GM12872 (cell line): ENCODE measurements around the gene CBL.

ENCODE experiments used
- TF ChIP-seq, protein P1 (sequence below): IDR thresholded peaks from 3 replicates; pipeline ENCODE4 v1.5.1; 2011; ENCODE audit warnings: low read depth, mild to moderate bottlenecking, low read length, moderate library complexity; ENCODE audit not compliant: insufficient read depth

Gene CBL

DNA sequence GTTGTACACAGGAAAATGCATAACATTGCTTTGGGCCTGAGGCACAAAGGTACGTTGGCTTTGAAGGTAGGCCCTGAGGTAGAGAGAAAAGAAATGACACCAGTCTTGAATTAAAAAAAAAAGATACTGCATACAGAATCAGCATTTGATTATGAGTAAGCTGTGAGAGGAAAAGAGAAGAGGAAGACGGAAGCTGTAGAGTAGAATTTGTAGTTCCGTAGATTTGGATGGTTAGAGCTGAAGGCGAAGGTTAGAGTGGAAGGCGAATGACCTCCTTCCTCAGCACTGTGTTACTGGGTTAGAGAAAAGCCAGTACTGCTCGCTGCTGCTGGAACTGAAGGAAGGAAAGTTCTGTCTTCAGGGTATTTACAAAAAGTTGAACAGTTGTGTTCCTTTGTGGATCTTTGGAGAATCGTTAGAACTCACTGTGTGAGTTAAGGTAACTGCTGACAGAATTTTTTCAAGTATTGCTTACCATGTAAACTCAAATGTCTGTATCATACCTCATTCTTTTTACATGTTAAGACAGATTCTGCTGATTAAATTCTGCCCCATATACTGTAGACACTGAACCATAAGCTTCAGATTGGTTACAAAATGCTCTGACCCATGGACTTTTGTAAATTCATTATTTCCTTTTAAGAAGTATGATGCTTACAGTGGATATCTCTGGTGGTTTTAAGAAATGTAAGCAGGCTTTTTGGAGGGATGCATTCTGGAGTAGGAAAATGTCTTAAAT lies 60.5 kb downstream of the CBL start:
- TF ChIP-seq, protein P1, sequence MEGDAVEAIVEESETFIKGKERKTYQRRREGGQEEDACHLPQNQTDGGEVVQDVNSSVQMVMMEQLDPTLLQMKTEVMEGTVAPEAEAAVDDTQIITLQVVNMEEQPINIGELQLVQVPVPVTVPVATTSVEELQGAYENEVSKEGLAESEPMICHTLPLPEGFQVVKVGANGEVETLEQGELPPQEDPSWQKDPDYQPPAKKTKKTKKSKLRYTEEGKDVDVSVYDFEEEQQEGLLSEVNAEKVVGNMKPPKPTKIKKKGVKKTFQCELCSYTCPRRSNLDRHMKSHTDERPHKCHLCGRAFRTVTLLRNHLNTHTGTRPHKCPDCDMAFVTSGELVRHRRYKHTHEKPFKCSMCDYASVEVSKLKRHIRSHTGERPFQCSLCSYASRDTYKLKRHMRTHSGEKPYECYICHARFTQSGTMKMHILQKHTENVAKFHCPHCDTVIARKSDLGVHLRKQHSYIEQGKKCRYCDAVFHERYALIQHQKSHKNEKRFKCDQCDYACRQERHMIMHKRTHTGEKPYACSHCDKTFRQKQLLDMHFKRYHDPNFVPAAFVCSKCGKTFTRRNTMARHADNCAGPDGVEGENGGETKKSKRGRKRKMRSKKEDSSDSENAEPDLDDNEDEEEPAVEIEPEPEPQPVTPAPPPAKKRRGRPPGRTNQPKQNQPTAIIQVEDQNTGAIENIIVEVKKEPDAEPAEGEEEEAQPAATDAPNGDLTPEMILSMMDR, result no peak

DNA sequence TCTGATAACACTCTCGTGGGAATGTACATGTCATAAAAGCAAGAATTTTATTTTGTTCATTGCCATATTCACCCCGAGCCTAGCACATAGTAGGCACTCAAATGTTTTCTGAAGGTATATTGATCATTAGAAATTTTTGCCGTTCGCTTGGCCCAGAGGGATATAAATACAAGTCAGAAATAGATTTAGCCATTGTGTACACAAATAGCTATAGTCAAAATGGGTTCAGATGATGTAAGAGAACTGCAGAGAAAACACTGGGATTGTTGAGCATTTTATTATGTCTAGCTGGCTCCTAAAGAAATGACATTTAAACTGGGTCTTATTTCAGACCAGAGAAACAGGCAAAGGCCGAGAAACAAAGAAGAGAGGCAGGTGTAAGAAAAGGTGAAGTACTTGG lies 61.5 kb downstream of the CBL start:
- TF ChIP-seq, protein P1, result no peak

DNA sequence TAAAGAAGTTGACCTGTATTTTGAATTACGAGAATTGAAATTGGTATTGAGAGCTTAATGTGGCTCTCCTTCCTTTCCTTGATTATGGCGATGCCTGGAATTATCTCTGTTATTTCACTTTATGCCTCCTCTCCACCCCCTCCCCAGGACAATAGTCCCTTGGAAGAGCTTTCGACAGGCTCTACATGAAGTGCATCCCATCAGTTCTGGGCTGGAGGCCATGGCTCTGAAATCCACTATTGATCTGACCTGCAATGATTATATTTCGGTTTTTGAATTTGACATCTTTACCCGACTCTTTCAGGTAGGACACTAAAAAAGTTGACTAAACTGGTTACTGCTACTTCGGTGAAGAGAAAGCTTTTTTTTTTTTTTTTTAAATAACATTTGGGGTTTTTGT lies 67.6 kb downstream of the CBL start:
- TF ChIP-seq, protein P1, result no peak

DNA sequence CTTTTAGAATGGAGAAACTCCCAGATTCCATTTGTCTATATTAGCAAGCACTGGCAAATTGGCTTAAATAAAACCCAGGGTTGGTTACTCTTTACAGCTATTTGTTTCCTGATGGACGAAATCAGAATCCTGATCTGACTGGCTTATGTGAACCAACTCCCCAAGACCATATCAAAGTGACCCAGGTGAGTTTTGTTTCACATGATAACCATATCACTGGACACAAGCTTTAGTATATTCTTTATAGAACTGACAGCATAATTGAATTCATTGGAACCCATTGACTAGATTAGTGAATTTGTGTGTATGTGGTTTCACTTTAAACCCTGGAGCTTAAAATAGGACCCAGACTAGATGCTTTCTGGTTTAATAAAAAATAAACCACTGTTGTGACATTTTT lies 71.5 kb downstream of the CBL start:
- TF ChIP-seq, protein P1, result no peak

GRCh38 chr11:119282495-119282894 lies 76.4 kb downstream of the CBL start:
- TF ChIP-seq, protein P1, result no peak

GRCh38 chr11:119284344-119285157 lies 78.4 kb downstream of the CBL start:
- TF ChIP-seq, protein P1, result peak; percentile 56

- TF ChIP-seq, protein P1, result no peak
Observed at GRCh38 chr11:119285431-119285830, 79.3 kb downstream of the CBL start.
